GM10266 (cell line): ENCODE measurements around the gene TYRP1.

ENCODE experiments used
- DNase-seq: peaks from one replicate; pipeline ENCODE4 v3.0.0; 2012; ENCODE audit errors: extremely low spot score
- CTCF ChIP-seq: IDR thresholded peaks from 2 replicates; pipeline ENCODE4 v1.5.1; 2012; ENCODE audit warnings: mild to moderate bottlenecking, low read depth; ENCODE audit not compliant: control insufficient read depth, insufficient read depth; ENCODE audit errors: missing control alignments

Gene TYRP1

GRCh38 chr9:12696931-12697622 is 3.9 kb downstream of the TYRP1 start:
- no peak for DNase-seq
- TF ChIP-seq CTCF = no peak

GRCh38 chr9:12697719-12698118 is 4.5 kb downstream of the TYRP1 start:
- no peak for TF ChIP-seq CTCF
- DNase-seq = no peak

- no peak for DNase-seq
- TF ChIP-seq CTCF = no peak
Measured at GRCh38 chr9:12698266-12698665, 5.1 kb downstream of the TYRP1 start.

- TF ChIP-seq CTCF = no peak
- DNase-seq = no peak
Measured at GRCh38 chr9:12698986-12699385, 5.8 kb downstream of the TYRP1 start.

GRCh38 chr9:12699529-12699928 is 6.3 kb downstream of the TYRP1 start:
- no peak for DNase-seq
- TF ChIP-seq CTCF = no peak

GRCh38 chr9:12701126-12701525 is 7.9 kb downstream of the TYRP1 start:
- TF ChIP-seq CTCF = no peak
- DNase-seq = no peak

GRCh38 chr9:12702160-12702758 is 9.1 kb downstream of the TYRP1 start:
- peak; percentile 4 for TF ChIP-seq CTCF
- DNase-seq = no peak
